ENCODE measurements around the gene ADCY4. TPM values are rescaled to one million over a fixed set of nuclear protein-coding genes. Genes with fewer than 3 reads are reported as not detected.
A peak's percentile ranks its signal among the peaks of the same experiment; 100 is the strongest.

The ADCY4 gene
- total RNA-seq, 1 donor from 2014 or later, result 26.5 TPM

DNA sequence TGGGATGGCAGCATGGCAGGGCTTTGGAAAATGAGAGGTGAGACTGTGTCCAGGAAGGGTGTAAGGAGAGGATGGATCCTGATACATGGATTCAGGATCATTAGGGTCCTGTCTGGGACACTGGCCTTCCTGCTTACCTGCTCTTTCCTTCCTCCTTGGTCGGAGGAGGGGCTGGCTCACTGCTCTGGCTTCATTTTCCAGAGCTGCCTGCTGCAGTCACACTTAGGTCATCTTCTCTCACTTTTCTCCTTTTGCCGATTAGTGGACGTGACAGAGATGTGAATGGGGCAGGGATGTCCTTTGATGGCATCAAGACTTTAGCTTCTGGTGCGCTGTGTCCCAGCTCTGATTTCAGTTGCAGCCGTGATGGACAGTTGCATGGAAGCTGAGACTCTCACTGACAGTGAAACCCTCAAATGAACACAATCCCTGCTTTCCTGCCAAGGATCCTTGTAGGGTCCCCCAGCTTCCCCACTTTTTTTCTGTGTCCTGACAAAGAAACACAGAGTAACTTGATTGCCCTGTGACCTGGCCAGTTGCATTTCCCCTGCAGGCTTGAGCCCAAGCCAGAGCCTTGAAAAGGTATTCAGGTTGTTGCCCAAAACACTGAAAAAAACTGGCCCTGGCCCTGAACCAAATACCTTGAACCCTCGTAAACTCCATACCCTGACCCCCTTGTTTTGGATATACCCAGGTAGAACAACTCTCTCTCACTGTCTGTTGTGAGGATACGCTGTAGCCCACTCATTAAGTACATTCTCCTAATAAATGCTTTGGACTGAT is 26.3 kb downstream of the ADCY4 start:
- intact Hi-C loops (cut with micrococcal nuclease), result no loop called here
- ATAC-seq (no peak), DNase-seq (no peak)

- DNase-seq, result peak; percentile 55
- intact Hi-C loops (cut with micrococcal nuclease), result no loop called here
- peak; percentile 8 for ATAC-seq
These were observed 27.1 kb downstream of the ADCY4 start, which contains the start of gene CIDEB for GRCh38 chr14:24307575-24308341. Gene CIDEB (minus strand): TSS chr14:24307977. CDS start chr14:24307858, 119 bp downstream.

- intact Hi-C loops (cut with micrococcal nuclease), result no loop called here
- ATAC-seq, result no peak
- no peak for DNase-seq
These were observed 27.7 kb downstream of the ADCY4 start for GRCh38 chr14:24307156-24307574.

GRCh38 chr14:24304019-24304387 is 30.9 kb downstream of the ADCY4 start:
- DNase-seq (no peak), ATAC-seq (no peak)
- intact Hi-C loops (cut with micrococcal nuclease), result no loop called here

DNA sequence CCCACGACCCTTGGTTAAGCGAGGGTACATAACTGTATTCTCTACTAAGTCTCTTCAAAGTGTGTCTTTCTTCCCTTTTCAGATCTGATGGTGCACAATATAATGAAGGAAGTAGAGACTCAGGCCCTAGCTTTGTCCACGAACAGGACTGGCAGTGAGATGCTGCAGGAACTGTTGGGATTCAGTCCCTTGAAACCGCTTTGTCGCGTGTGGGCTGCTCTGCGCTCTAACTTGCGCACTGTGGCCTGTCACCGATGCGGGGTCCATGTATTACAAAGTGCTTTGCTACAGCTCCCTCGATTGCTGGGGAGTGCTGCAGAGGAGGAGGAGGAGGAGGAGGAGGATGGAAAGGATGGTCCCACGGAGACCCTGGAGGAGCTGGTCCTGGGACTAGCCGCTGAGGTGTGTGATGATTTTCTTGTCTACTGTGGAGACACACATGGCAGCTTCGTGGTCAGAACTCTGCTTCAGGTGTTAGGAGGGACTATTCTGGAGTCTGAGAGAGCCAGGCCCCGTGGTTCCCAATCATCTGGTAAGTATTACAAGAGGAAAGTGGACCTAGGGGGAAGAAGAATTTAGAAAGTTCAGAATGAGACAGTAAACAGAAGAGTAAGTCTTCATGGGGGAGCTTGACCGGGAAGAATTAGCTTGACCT is 34.4 kb downstream of the ADCY4 start:
- intact Hi-C loops (cut with micrococcal nuclease), result no loop called here
- DNase-seq (no peak), ATAC-seq (no peak)

- intact Hi-C loops (cut with micrococcal nuclease), result no loop called here
- peak; percentile 94 for DNase-seq
- peak; percentile 92 for ATAC-seq
These were observed 35.3 kb downstream of the ADCY4 start, which contains the start of the genes DHRS1 and NOP9 for GRCh38 chr14:24299255-24300191. Gene DHRS1 (minus strand): TSS chr14:24299780. CDS start chr14:24299106, 674 bp downstream. Gene NOP9 (plus strand): TSS chr14:24299850. CDS start chr14:24299955, 105 bp downstream.

- DNase-seq (no peak), ATAC-seq (peak; percentile 4)
- intact Hi-C loops (cut with micrococcal nuclease), result no loop called here
These were observed 36.0 kb downstream of the ADCY4 start for GRCh38 chr14:24298892-24299254.

DNA sequence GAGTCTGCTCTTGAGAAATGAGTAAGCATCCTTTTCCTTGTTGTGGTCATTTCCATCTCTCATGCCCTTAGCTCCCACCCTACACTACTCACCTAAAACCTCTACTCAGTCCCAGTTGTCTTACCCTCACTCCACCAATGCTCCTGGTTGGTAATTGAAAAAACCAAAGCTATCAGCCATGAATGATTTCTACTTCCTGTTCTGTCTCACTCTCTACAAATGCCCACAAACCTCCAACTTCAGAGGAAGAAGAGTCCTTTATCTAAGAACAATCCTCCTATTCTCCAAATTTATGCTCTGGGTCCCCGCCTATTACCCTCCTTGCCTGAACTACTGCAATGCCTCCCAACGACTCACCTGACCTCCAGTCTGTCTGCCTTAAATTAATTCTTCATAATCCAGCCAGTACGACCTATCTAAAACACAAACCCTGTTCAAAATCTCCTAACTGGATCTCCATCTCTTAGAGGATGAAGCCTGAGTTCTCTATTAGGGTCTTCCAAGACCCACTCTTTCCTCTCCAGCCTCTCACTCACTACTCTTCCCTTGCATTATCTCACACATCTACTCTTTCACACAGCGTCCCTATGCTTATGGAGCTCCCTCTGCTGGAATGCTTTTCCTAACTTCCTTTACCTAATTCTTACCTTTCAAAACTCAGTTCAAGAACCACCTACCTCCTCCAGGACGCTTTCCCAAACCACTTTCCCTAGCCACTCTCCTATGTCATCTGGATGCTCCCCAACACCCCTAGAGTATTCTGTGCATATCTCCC is 37.5 kb downstream of the ADCY4 start:
- DNase-seq (no peak), ATAC-seq (no peak)
- intact Hi-C loops (cut with micrococcal nuclease), result no loop called here

- DNase-seq, result peak; percentile 60
- intact Hi-C loops (cut with micrococcal nuclease), result no loop called here
- ATAC-seq, result peak; percentile 62
These were observed 38.3 kb downstream of the ADCY4 start for GRCh38 chr14:24296341-24297157.

- no peak for ATAC-seq
- intact Hi-C loops (cut with micrococcal nuclease), result loop anchor here (5.0 kb wide), 1 partner anchor 46 kb away; no protein-coding TSS in a partner anchor
- no peak for DNase-seq
These were observed 41.3 kb downstream of the ADCY4 start for GRCh38 chr14:24293525-24293924.

DNA sequence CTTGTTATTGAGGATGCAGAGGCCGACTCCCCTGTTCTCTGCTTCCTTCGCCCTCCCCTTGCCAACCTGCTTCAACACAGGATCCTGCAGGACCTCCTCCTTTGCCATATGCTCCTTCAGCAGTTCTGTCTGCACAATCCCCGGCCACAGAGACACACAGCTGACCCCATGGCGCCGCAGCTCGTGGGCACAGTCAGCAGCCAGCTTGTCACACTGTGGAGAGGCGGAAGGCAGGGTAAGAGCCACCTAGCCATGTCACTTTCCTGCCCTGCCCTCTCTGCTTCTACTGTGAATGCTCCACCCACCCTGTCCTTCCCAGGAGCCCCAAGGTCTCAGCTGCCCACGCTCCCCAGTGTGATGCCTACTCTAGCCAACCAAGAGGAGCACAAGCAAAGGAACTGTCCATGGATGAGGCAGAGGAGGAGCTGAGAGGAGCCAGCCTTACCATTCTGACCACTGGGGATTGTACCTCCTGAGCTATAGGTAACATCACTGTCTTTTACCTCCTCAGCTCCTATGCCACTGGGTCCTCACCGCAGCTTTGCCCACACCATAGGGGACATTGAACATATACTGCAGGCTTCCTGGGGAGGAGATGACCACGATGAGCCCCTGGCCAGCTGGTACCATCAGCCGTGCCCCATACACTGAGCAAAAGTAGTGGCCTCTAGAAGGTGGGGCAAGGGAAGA is 42.6 kb downstream of the ADCY4 start:
- DNase-seq (no peak), ATAC-seq (no peak)

DNA sequence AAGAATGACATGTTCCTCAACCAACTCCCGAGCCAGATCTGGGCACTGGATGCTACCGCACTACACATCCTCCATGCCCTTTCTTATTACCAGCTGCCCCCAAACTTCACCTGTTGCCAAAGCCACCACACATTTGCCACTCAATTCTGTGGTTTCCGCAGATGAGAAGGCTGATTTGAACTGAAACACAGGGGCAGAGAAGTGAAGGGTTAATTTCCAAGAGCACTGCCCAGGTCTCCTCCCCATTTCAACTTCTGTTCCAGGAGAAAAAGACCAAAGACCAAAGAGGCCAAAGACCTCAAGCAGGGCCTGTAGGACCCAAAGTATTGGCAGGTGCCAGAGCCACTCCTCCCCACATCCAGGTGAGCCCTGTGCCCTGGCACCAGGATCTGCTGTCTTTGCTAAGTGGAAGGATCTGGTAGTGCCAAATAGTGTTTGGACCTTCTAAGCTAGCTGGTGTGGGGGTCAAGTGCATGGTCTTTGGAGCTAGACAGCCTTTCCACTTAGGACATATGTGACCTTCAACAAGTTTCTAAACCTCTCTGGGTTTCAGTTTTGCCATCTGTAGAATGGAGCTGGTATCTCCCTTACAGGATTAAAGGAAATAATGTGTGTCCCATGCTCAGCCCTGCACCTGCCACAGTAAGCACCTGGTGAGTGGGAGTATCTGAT is 43.3 kb downstream of the ADCY4 start:
- intact Hi-C loops (cut with micrococcal nuclease), result loop anchor here (5.0 kb wide), 1 partner anchor 44 kb away; no protein-coding TSS in a partner anchor
- ATAC-seq (no peak), DNase-seq (no peak)

More for the DNA sequence above, 42.6 kb downstream of the ADCY4 start:
- intact Hi-C loops (cut with micrococcal nuclease), result loop anchor here (5.0 kb wide), 1 partner anchor 45 kb away; no protein-coding TSS in a partner anchor

DNA sequence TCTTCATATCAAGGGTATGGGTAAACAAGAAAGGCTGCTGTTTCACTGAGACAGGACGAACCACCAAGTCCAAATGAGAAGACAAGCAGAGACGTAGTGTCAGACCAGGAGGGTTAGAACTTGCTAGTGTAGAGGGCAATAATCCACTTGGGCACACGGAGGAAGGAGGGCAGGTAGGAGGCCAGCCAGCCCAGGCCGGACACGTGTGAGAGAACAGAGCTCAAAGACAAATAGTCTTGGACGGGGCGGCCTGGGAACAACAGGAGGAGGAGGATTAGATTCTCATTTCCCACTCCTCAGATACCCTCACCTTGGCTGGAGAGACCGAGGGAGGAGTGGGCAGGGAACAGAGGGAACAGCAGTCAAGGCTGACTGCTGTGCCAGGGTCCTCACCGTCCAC is 44.1 kb downstream of the ADCY4 start:
- no peak for DNase-seq
- ATAC-seq, result no peak
- intact Hi-C loops (cut with micrococcal nuclease), result loop anchor here (5.0 kb wide), 1 partner anchor 43 kb away; no protein-coding TSS in a partner anchor

- ATAC-seq, result no peak
- no peak for DNase-seq
- intact Hi-C loops (cut with micrococcal nuclease), result loop anchor here (5.0 kb wide), 1 partner anchor 42 kb away; no protein-coding TSS in a partner anchor
These were observed 45.1 kb downstream of the ADCY4 start for GRCh38 chr14:24289649-24290280.

DNA sequence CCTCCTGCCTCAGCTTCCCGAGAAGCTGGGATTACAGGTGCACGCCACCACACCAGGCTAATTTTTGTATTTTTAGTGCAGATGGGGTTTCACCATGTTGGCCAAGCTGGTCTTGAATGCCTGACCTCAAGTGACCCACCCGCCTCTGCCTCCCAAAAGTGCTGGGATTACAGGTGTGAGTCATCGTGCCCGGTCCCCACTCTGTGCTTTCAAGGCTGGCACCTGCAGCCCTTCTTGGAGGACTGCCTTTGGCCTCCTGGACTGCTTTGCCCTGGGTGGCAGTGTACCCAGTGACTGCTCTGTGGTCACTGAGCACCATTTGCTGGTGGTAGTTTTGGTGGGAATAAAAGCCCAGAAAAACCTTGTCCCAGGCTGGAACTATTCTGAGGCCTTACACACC is 47.9 kb downstream of the ADCY4 start:
- intact Hi-C loops (cut with micrococcal nuclease), result no loop called here
- ATAC-seq, result no peak
- DNase-seq, result no peak

All from left ventricle myocardium superior (tissue), 1 donor.